VCaP (cell line): Measurements from ENCODE around the gene STAC3.

Source experiments
- H3K27ac ChIP-seq: fragments of 450-650 bp; 2 replicates; pipeline ENCODE4 v1.5.1; 2017
- CTCF ChIP-seq: fragments of 450-650 bp; conservative IDR thresholded peaks from 2 replicates; pipeline ENCODE4 v1.5.1; 2017; ENCODE audit warnings: mild to moderate bottlenecking, moderate library complexity

The STAC3 gene

GRCh38 chr12:57261428-57261865 lies 10.5 kb upstream of the STAC3 start:
- no peak for TF ChIP-seq CTCF
- no peak overlapping the region for H3K27ac ChIP-seq

- TF ChIP-seq CTCF, result no peak
- H3K27ac ChIP-seq, result no peak overlapping the region
Observed at GRCh38 chr12:57260366-57260765, 9.4 kb upstream of the STAC3 start.

GRCh38 chr12:57258977-57259970 lies 8.3 kb upstream of the STAC3 start:
- no peak for TF ChIP-seq CTCF
- no peak overlapping the region for H3K27ac ChIP-seq

GRCh38 chr12:57255916-57256315 lies 4.9 kb upstream of the STAC3 start:
- H3K27ac ChIP-seq, result no peak overlapping the region
- TF ChIP-seq CTCF, result no peak

- no peak overlapping the region for H3K27ac ChIP-seq
- TF ChIP-seq CTCF, result no peak
Observed at GRCh38 chr12:57254506-57255280, 3.7 kb upstream of the STAC3 start.

GRCh38 chr12:57250541-57250940 lies 446 bp downstream of the STAC3 start:
- TF ChIP-seq CTCF, result no peak
- H3K27ac ChIP-seq, result no peak overlapping the region

- H3K27ac ChIP-seq, result no peak overlapping the region
- no peak for TF ChIP-seq CTCF
Observed at GRCh38 chr12:57248934-57249742, 1.8 kb downstream of the STAC3 start.
